OCI-LY1 (cell line): Measurements from ENCODE around the gene TNNT2.

ENCODE experiments used
- H2AFZ ChIP-seq: fragments of 200-600 bp; sonication (generic), shearing (Covaris generic); 2 replicates; pipeline ENCODE4 v1.6.0; 2014; ENCODE audit warnings: antibody characterized with exemption, mild to moderate bottlenecking, low read length
- H3F3A ChIP-seq: fragments of 200-600 bp; sonication (generic), shearing (Covaris generic); 2 replicates; pipeline ENCODE4 v1.6.0; 2014; ENCODE audit warnings: mild to moderate bottlenecking, antibody characterized with exemption, low read length, moderate library complexity; ENCODE audit not compliant: insufficient read depth
- H3K27ac ChIP-seq: fragments of 200-600 bp; sonication (generic); 2 replicates; pipeline ENCODE4 v1.5.1; 2014; ENCODE audit warnings: low read length, mixed run types, mild to moderate bottlenecking, low read depth; ENCODE audit not compliant: poor library complexity, severe bottlenecking
- H3K27me3 ChIP-seq: fragments of 200-600 bp; sonication (generic); 2 replicates; pipeline ENCODE4 v1.6.0; 2014; ENCODE audit warnings: antibody characterized with exemption, mild to moderate bottlenecking, low read length, moderate library complexity; ENCODE audit not compliant: insufficient read depth
- H3K36me3 ChIP-seq: fragments of 200-600 bp; sonication (generic); 2 replicates; pipeline ENCODE4 v1.6.1; 2014; ENCODE audit warnings: mild to moderate bottlenecking, antibody characterized with exemption, low read length, moderate library complexity, mixed read lengths; ENCODE audit not compliant: insufficient read depth
- H3K4me1 ChIP-seq: fragments of 200-600 bp; sonication (generic); 2 replicates; pipeline ENCODE4 v1.5.1; 2014; ENCODE audit warnings: mild to moderate bottlenecking, low read length, moderate library complexity; ENCODE audit not compliant: insufficient read depth, severe bottlenecking
- H3K4me2 ChIP-seq: fragments of 200-600 bp; sonication (generic), shearing (Covaris generic); 2 replicates; pipeline ENCODE4 v1.6.1; 2014; ENCODE audit warnings: low read length
- H3K4me3 ChIP-seq: fragments of 200-600 bp; sonication (generic); 2 replicates; pipeline ENCODE4 v1.5.1; 2014; ENCODE audit warnings: low read length, low read depth, mild to moderate bottlenecking, mixed read lengths; ENCODE audit not compliant: poor library complexity, severe bottlenecking
- H3K79me2 ChIP-seq: fragments of 200-600 bp; shearing (Covaris generic); 2 replicates; pipeline ENCODE4 v1.6.1; 2016; ENCODE audit warnings: mixed run types, low read length, mixed read lengths; ENCODE audit not compliant: insufficient read depth
- H3K9ac ChIP-seq: fragments of 200-600 bp; sonication (generic), shearing (Covaris generic); 2 replicates; pipeline ENCODE4 v1.6.1; 2014; ENCODE audit warnings: mild to moderate bottlenecking, low read length, mixed read lengths
- H3K9me2 ChIP-seq: fragments of 200-600 bp; sonication (generic), shearing (Covaris generic); 2 replicates; pipeline ENCODE4 v1.6.1; 2014; ENCODE audit warnings: low read depth, mild to moderate bottlenecking, low read length, mixed read lengths
- H3K9me3 ChIP-seq: fragments of 200-600 bp; shearing (Covaris generic); 2 replicates; pipeline ENCODE4 v1.6.1; 2014; ENCODE audit warnings: low read length, mixed read lengths
- H4K20me1 ChIP-seq: fragments of 200-600 bp; sonication (generic), shearing (Covaris generic); 2 replicates; pipeline ENCODE4 v1.6.0; 2016; ENCODE audit warnings: mild to moderate bottlenecking, low read length; ENCODE audit not compliant: insufficient read depth
- CTCF ChIP-seq: fragments of 200-600 bp; sonication (generic), shearing (Covaris generic); IDR thresholded peaks from 2 replicates; pipeline ENCODE4 v1.5.1; 2017; ENCODE audit warnings: mild to moderate bottlenecking, antibody characterized with exemption, low read length, moderate library complexity, mixed read lengths
- EZH2 ChIP-seq: fragments of 200-600 bp; sonication (generic), shearing (Covaris generic); IDR thresholded peaks from 2 replicates; pipeline ENCODE4 v1.8.0; 2017; ENCODE audit warnings: borderline replicate concordance, mixed run types, mild to moderate bottlenecking, antibody characterized with exemption, low read length, moderate library complexity, mixed read lengths

TNNT2 gene

GRCh38 chr1:201317551-201317950 lies 59.9 kb downstream of the TNNT2 start:
- Histone ChIP-seq H3K9me3 (no peaks in the 10 kb centered on the region), H3K4me2 (no peak overlapping the region), H3K4me3 (no peak overlapping the region), H3K27me3 (no peaks in the 10 kb centered on the region; the same call in 1 of the 2 replicates), H3K36me3 (no peaks in the 10 kb centered on the region), H3K9me2 (no peaks in the 10 kb centered on the region), H3F3A (no peaks in the 10 kb centered on the region), H3K27ac (no peak overlapping the region), H2AFZ (no peak overlapping the region), H3K4me1 (no peaks in the 10 kb centered on the region), H3K9ac (no peak overlapping the region), H3K79me2 (no peaks in the 10 kb centered on the region), H4K20me1 (no peaks in the 10 kb centered on the region)
- no peak for TF ChIP-seq CTCF
- no peak for TF ChIP-seq EZH2

- no peak overlapping the region for H3K4me2 ChIP-seq
- no peaks in the 10 kb centered on the region for H3K79me2 ChIP-seq
- no peaks in the 10 kb centered on the region for H3F3A ChIP-seq
- no peak overlapping the region for H2AFZ ChIP-seq
- no peaks in the 10 kb centered on the region for H3K9me3 ChIP-seq
- H3K4me3 ChIP-seq: no peak overlapping the region
- H3K9ac ChIP-seq: no peak overlapping the region
- TF ChIP-seq EZH2 (no peak), CTCF (no peak)
- no peaks in the 10 kb centered on the region for H3K36me3 ChIP-seq
- H3K27ac ChIP-seq: no peak overlapping the region
- H3K9me2 ChIP-seq: no peaks in the 10 kb centered on the region
- no peaks in the 10 kb centered on the region for H3K4me1 ChIP-seq
- peaks cover 5% of the 10 kb centered on the region; the same call in 1 of the 2 replicates for H3K27me3 ChIP-seq
- H4K20me1 ChIP-seq: no peaks in the 10 kb centered on the region
Measured at GRCh38 chr1:201316556-201316955, 60.9 kb downstream of the TNNT2 start.

GRCh38 chr1:201313086-201313485 lies 64.4 kb downstream of the TNNT2 start:
- Histone ChIP-seq H3F3A (no peaks in the 10 kb centered on the region), H3K27me3 (peaks cover 5% of the 10 kb centered on the region; the same call in 1 of the 2 replicates), H3K9ac (no peak overlapping the region), H3K79me2 (no peaks in the 10 kb centered on the region), H3K9me3 (no peaks in the 10 kb centered on the region), H3K4me2 (no peak overlapping the region), H4K20me1 (no peaks in the 10 kb centered on the region), H2AFZ (no peak overlapping the region), H3K4me1 (no peaks in the 10 kb centered on the region), H3K4me3 (no peak overlapping the region), H3K27ac (no peak overlapping the region), H3K9me2 (no peaks in the 10 kb centered on the region), H3K36me3 (no peaks in the 10 kb centered on the region)
- no peak for TF ChIP-seq CTCF
- no peak for TF ChIP-seq EZH2
